Measurements from ENCODE around the gene MFNG.

The MFNG gene

DNA sequence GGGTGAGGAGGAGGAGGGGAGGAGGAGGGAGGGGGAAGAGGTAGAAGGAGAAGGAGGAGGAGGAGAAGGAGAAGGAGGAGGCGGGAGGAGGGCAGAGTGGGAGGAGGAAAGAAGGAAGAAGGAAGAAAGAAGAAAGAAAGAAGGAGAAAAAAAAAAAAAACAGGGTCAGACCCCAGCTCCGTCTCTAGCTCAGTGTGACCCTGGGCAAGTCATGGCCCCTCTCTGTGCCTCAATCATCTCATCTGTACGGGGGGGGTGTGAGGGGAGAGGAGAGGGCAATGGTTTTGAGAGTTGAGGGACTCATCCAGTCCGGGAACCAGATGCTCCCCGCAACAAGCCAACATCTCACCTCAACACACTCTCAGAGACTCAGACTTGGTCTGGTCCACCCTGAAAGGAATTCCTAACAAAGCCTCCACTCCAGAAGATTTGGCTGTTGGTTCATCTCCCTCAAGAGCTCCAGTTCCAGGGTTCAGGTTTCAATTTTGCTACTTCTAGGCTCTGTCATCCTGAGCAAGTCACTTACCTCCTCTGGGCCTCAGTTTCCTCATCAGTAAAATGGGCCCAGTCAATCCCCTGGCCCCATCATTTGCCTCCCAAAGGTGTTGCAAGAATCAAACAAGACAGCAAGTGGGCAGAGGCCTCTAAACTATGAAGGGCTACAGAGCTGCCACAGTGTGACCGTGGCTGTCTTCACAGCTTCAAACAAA lies 25.4 kb upstream of the MFNG start:
- Histone ChIP-seq H3K9me3 (ENCODE audit: control insufficient read depth in 2 of 2, low read length in 2 of 2) (no peaks in the 10 kb centered on the region), H3K27me3 (ENCODE audit: control insufficient read depth in 1 of 2, insufficient read depth in 2 of 2, low read length in 2 of 2) (peaks cover 5 to 7% of the 10 kb centered on the region in 2 donors), H3K27ac (ENCODE audit: low read length) (no peak overlapping the region), H3K36me3 (ENCODE audit: control insufficient read depth in 2 of 2, insufficient read depth in 2 of 2, low read length in 2 of 2) (no peaks in the 10 kb centered on the region), H3K4me1 (ENCODE audit: control insufficient read depth, insufficient read depth, low read length) (peaks cover 8% of the 10 kb centered on the region), H3K4me3 (ENCODE audit: low read length in 2 of 2) (no peak overlapping the region), H3K9ac (ENCODE audit: low read length in 2 of 2) (no peak overlapping the region)

DNA sequence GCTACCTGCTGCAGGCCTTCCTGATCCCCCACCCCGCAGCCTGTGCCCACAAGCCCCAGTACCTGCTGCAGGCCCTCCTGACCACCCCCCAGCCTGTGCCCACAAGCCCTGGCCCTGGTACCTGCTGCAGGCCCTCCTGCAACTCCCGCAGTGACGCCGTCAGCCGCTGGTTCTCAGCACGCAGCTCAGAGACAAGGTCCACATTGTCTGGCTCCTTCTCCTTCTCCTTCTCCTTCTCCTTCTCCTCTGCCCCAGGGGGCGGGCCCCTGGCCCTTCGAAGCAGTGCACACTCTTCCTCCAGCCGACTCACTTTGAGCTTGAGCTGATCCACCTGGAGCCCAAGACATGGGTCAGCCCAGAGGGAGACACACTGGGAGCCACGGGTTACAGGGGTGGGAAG lies 23.9 kb upstream of the MFNG start:
- no peak overlapping the region for H3K27ac ChIP-seq (ENCODE audit: low read length)
- H3K27me3 ChIP-seq (ENCODE audit: control insufficient read depth in 1 of 2, insufficient read depth in 2 of 2, low read length in 2 of 2), result peaks cover 5 to 7% of the 10 kb centered on the region in 2 donors
- H3K4me3 ChIP-seq (ENCODE audit: low read length in 2 of 2), result no peak overlapping the region
- H3K36me3 ChIP-seq (ENCODE audit: control insufficient read depth in 2 of 2, insufficient read depth in 2 of 2, low read length in 2 of 2), result no peaks in the 10 kb centered on the region
- no peaks in the 10 kb centered on the region for H3K9me3 ChIP-seq (ENCODE audit: control insufficient read depth in 2 of 2, low read length in 2 of 2)
- H3K9ac ChIP-seq (ENCODE audit: low read length in 2 of 2), result no peak overlapping the region
- peaks cover 8% of the 10 kb centered on the region for H3K4me1 ChIP-seq (ENCODE audit: control insufficient read depth, insufficient read depth, low read length)

DNA sequence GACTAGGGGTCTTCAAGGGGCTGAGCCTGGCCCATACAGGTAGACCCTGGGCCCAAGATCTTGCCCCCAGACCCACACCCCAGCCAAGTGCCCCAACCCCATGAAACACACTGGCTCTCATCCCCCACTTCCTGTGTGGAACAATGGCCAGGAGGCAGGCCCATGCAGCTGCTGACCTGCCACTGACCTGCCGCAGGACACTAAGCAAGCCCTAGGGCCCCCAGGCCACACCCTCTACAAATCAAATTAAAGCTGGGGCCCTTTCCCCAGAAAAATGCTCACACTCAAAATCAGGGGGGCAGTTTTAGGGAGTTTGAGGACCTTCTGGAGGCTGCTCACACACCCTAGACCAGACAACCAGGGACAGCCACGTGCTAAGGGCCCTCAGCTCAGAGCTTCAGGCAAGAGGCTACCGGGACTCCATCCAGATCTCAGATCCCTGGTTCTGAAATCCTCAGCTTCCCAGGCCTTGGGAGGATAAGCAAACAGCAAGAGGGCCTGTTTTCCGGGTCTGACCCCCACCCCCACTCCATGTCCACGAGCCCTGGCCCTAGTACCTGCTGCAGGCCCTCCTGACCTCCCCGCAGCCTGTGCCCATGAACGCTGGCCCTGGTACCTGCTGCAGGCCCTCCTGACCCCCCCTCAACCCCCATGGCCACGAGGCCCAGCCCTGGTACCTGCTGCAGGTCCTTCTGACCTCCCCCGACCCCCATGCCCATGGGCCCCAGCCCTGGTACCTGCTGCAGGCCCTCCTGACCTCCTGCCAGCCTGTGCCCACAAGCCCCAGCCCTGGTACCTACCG lies 23.1 kb upstream of the MFNG start:
- Histone ChIP-seq H3K4me1 (ENCODE audit: control insufficient read depth, insufficient read depth, low read length) (peaks cover 8% of the 10 kb centered on the region), H3K9me3 (ENCODE audit: control insufficient read depth in 2 of 2, low read length in 2 of 2) (no peaks in the 10 kb centered on the region), H3K27ac (ENCODE audit: low read length) (no peak overlapping the region), H3K36me3 (ENCODE audit: control insufficient read depth in 2 of 2, insufficient read depth in 2 of 2, low read length in 2 of 2) (no peaks in the 10 kb centered on the region), H3K4me3 (ENCODE audit: low read length in 2 of 2) (no peak overlapping the region), H3K27me3 (ENCODE audit: control insufficient read depth in 1 of 2, insufficient read depth in 2 of 2, low read length in 2 of 2) (peaks cover 5 to 7% of the 10 kb centered on the region in 2 donors), H3K9ac (ENCODE audit: low read length in 2 of 2) (no peak overlapping the region)

DNA sequence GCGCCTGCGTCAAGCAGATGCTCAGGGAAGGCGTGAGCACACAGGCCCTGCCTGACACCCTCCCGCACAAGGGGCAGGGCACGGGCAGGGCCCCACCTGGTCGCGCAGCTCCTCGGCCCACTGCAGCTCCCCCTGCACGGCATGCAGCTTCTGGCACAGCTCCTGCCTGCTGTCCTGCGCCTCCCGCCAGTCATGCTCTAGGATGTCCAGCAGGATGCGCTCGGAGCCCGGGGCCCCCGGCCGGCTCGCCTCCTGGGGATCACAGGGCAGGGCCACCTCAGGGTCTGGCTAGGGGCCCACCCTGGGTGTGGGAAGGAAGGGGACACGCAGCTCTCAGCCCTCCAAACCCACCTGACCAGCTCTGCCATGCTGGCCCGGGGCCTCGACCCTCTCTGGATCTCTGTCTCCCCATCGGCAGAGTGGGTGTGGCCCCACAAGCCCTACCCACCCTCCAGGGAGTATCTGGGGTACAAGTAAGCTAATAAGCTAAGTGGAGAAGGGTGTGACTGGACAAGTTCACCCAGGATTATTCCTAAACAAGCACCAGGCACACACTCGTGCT lies 22.3 kb upstream of the MFNG start:
- peaks cover 8% of the 10 kb centered on the region for H3K4me1 ChIP-seq (ENCODE audit: control insufficient read depth, insufficient read depth, low read length)
- no peak overlapping the region for H3K4me3 ChIP-seq (ENCODE audit: low read length in 2 of 2)
- H3K27ac ChIP-seq (ENCODE audit: low read length), result no peak overlapping the region
- no peaks in the 10 kb centered on the region for H3K9me3 ChIP-seq (ENCODE audit: control insufficient read depth in 2 of 2, low read length in 2 of 2)
- H3K27me3 ChIP-seq (ENCODE audit: control insufficient read depth in 1 of 2, insufficient read depth in 2 of 2, low read length in 2 of 2), result peaks cover 5 to 8% of the 10 kb centered on the region in 2 donors
- H3K9ac ChIP-seq (ENCODE audit: low read length in 2 of 2), result no peak overlapping the region
- H3K36me3 ChIP-seq (ENCODE audit: control insufficient read depth in 2 of 2, insufficient read depth in 2 of 2, low read length in 2 of 2), result no peaks in the 10 kb centered on the region

DNA sequence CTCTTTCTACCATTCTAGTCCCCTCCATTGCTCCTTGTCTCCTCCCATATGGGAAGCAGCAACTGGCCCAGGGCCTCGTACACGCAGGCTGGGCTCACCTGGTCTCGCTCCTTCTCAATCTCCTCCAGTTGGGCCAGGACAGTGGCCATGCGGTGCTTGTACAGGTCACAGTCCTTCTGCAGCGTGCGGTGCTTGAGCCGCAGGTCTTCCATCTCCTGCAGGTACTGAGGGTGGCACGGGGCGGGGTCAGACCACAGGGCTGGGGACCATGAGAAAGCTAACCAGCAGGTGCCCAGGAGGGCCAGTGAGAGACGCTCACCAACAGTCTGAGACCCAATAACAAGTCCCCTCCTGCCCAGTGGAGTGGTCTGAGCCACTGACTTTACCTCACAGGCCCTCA lies 21.5 kb upstream of the MFNG start:
- Histone ChIP-seq H3K4me1 (ENCODE audit: control insufficient read depth, insufficient read depth, low read length) (peaks cover 8% of the 10 kb centered on the region), H3K27ac (ENCODE audit: low read length) (no peak overlapping the region), H3K27me3 (ENCODE audit: control insufficient read depth in 1 of 2, insufficient read depth in 2 of 2, low read length in 2 of 2) (peaks cover 5 to 12% of the 10 kb centered on the region in 2 donors), H3K36me3 (ENCODE audit: control insufficient read depth in 2 of 2, insufficient read depth in 2 of 2, low read length in 2 of 2) (no peaks in the 10 kb centered on the region), H3K9ac (ENCODE audit: low read length in 2 of 2) (no peak overlapping the region), H3K4me3 (ENCODE audit: low read length in 2 of 2) (no peak overlapping the region), H3K9me3 (ENCODE audit: control insufficient read depth in 2 of 2, low read length in 2 of 2) (no peaks in the 10 kb centered on the region)

DNA sequence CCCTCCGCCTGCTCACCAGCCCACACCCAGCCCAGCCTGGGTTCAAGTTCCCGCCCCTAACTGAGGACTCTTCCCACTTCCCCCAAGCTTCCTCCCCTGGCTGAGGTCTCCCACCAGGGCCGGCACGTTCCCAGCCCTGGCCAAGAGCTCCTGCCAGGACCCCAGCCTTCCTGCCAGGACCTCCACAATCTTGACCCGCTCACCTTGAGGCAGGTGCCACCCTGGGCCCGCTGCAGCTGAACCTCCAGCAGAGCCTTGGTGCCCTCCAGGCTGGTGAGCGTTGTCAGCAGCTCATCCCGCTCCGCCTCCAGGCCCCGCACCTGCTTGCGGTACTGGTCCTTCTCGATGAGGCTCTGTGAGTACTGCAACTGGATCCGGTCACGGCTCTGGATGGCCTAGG lies 19.8 kb upstream of the MFNG start:
- Histone ChIP-seq H3K36me3 (ENCODE audit: control insufficient read depth in 2 of 2, insufficient read depth in 2 of 2, low read length in 2 of 2) (no peaks in the 10 kb centered on the region), H3K27ac (ENCODE audit: low read length) (no peak overlapping the region), H3K4me1 (ENCODE audit: control insufficient read depth, insufficient read depth, low read length) (peaks cover 9% of the 10 kb centered on the region), H3K27me3 (ENCODE audit: control insufficient read depth in 1 of 2, insufficient read depth in 2 of 2, low read length in 2 of 2) (peaks cover 5 to 12% of the 10 kb centered on the region in 2 donors), H3K4me3 (ENCODE audit: low read length in 2 of 2) (no peak overlapping the region), H3K9ac (ENCODE audit: low read length in 2 of 2) (no peak overlapping the region), H3K9me3 (ENCODE audit: control insufficient read depth in 2 of 2, low read length in 2 of 2) (no peaks in the 10 kb centered on the region)

DNA sequence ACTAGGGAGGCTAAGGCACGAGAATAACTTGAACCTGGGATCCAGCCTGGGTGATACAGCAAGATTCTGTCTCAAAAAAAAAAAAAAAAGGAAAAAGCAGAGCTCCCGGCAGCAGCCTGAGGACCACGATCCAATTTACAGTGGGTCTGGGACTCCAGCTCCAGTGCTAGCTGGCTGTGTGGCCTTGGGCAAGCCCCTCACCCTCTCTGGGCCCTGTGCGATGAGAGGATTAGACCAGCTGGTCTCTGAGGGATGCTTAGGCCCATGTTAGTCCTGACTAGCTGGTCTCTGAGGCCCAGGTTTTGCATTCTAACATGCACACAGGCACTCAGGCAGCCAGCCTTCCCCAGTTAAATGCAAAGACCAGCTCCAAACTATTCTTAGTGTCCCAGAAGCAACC lies 19.4 kb upstream of the MFNG start:
- Histone ChIP-seq H3K4me1 (ENCODE audit: control insufficient read depth, insufficient read depth, low read length) (peaks cover 9% of the 10 kb centered on the region), H3K36me3 (ENCODE audit: control insufficient read depth in 2 of 2, insufficient read depth in 2 of 2, low read length in 2 of 2) (no peaks in the 10 kb centered on the region), H3K27ac (ENCODE audit: low read length) (no peak overlapping the region), H3K9ac (ENCODE audit: low read length in 2 of 2) (no peak overlapping the region), H3K9me3 (ENCODE audit: control insufficient read depth in 2 of 2, low read length in 2 of 2) (no peaks in the 10 kb centered on the region), H3K4me3 (ENCODE audit: low read length in 2 of 2) (no peak overlapping the region), H3K27me3 (ENCODE audit: control insufficient read depth in 1 of 2, insufficient read depth in 2 of 2, low read length in 2 of 2) (peaks cover 9 to 13% of the 10 kb centered on the region in 2 donors)

DNA sequence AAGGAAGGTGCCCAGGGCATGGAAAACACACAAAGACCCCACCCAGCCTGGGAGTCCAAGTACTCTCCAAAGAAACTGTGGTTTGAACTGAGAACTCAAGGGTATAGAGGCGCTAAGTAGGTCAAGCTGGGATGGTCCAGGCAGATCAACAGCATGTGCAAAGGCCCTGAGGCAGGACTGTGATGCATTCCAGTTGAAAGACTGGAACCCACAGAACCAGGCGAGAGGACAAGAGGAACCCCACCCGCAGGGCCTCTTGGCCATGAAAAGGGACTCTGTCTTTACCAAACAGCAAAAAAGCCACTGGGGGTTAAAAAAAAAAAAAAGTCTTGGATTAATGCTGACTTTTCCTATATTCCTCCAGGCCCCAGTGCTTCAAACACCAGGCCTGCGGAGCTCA lies 18.8 kb upstream of the MFNG start:
- Histone ChIP-seq H3K9me3 (ENCODE audit: control insufficient read depth in 2 of 2, low read length in 2 of 2) (no peaks in the 10 kb centered on the region), H3K4me3 (ENCODE audit: low read length in 2 of 2) (no peak overlapping the region), H3K27me3 (ENCODE audit: control insufficient read depth in 1 of 2, insufficient read depth in 2 of 2, low read length in 2 of 2) (peaks cover 7 to 15% of the 10 kb centered on the region in 2 donors), H3K27ac (ENCODE audit: low read length) (no peak overlapping the region), H3K9ac (ENCODE audit: low read length in 2 of 2) (no peak overlapping the region), H3K36me3 (ENCODE audit: control insufficient read depth in 2 of 2, insufficient read depth in 2 of 2, low read length in 2 of 2) (no peaks in the 10 kb centered on the region), H3K4me1 (ENCODE audit: control insufficient read depth, insufficient read depth, low read length) (peaks cover 9% of the 10 kb centered on the region)

DNA sequence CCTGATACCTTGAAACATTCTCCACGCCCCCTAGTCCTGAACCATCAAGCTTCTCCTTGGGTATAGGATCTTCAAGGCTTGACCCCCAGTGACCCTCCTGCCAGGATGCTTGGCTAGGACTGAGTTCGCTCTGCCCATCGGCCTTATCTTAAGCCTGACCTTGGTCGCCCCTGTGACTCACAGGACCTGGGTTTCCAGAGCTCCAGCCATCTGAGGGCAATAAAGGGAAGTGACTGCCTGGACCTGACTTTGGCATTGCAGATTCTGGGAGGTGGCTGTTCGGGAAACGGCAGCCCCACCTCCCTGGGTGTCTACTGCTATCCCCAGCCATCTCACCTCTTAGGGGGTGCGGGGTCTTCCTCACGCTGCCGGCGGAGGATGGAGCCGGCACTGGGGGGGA lies 17.7 kb upstream of the MFNG start:
- H3K36me3 ChIP-seq (ENCODE audit: control insufficient read depth in 2 of 2, insufficient read depth in 2 of 2, low read length in 2 of 2), result no peaks in the 10 kb centered on the region
- peaks cover 10 to 17% of the 10 kb centered on the region in 2 donors for H3K27me3 ChIP-seq (ENCODE audit: control insufficient read depth in 1 of 2, insufficient read depth in 2 of 2, low read length in 2 of 2)
- no peak overlapping the region for H3K9ac ChIP-seq (ENCODE audit: low read length in 2 of 2)
- H3K9me3 ChIP-seq (ENCODE audit: control insufficient read depth in 2 of 2, low read length in 2 of 2), result no peaks in the 10 kb centered on the region
- H3K4me3 ChIP-seq (ENCODE audit: low read length in 2 of 2), result no peak overlapping the region
- H3K27ac ChIP-seq (ENCODE audit: low read length), result peak overlapping the region; percentile 6
- peaks cover 8% of the 10 kb centered on the region for H3K4me1 ChIP-seq (ENCODE audit: control insufficient read depth, insufficient read depth, low read length)

DNA sequence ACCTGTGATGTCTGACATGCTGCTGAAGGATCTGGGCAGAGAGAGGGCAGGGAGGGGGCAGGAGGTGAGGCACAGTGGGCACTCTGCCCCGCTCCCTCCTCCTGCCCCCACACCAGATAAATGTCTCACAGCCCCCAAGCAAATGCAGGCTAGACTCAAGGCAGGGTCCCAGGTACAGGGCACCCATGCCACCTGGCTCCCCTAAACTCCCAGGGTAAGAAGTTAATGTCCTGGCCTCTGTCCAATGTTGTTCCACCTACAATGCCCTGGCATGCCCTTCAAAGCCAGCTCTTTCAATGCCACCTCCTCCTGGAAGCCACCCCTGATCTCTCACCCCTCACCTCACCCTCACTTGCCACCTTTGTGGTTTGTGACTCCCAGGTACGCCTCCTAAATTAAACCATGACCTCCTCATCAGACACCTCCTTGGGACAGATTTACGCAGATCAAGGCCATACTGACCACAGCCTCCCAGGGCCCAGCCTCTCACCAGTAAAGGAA lies 17.0 kb upstream of the MFNG start:
- no peaks in the 10 kb centered on the region for H3K36me3 ChIP-seq (ENCODE audit: control insufficient read depth in 2 of 2, insufficient read depth in 2 of 2, low read length in 2 of 2)
- no peak overlapping the region for H3K4me3 ChIP-seq (ENCODE audit: low read length in 2 of 2)
- no peak overlapping the region for H3K9ac ChIP-seq (ENCODE audit: low read length in 2 of 2)
- peaks cover 6% of the 10 kb centered on the region for H3K4me1 ChIP-seq (ENCODE audit: control insufficient read depth, insufficient read depth, low read length)
- peaks cover 10 to 17% of the 10 kb centered on the region in 2 donors for H3K27me3 ChIP-seq (ENCODE audit: control insufficient read depth in 1 of 2, insufficient read depth in 2 of 2, low read length in 2 of 2)
- H3K9me3 ChIP-seq (ENCODE audit: control insufficient read depth in 2 of 2, low read length in 2 of 2), result no peaks in the 10 kb centered on the region
- H3K27ac ChIP-seq (ENCODE audit: low read length), result peak overlapping the region; percentile 6
